ENCODE data around the gene DUT. TPM values are rescaled to one million over a fixed set of nuclear protein-coding genes. Genes with fewer than 3 reads are reported as not detected.
A peak's percentile ranks its signal among the peaks of the same experiment; 100 is the strongest.

The DUT gene
- total RNA-seq, 1 experiment from 2014 or later, result 85.2 TPM

DNA sequence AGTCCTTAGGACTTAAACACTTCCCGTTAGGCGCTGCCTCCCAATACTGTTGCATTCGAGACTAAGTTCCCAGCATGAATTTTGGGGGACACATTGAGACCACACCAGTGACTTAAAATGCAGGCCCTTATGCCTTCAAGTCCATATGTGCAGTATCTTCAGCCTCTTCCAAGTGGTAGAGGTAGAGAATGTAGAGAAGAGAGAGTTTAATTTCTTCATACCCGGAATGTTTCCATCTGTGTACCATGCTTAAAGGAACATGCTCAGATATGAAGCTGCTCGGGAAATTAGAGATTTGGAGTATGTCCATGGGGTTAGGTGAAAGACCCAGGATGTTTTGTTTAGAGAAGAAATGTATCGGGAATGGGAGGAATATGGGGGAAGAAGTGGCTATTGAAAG is 12.6 kb downstream of the DUT start:
- POLR2A ChIA-PET (ENCODE audit: unreplicated experiment), result no interaction called here
- Histone ChIP-seq H3K4me1 (ENCODE audit: insufficient read depth, low read length) (no peaks in the 10 kb centered on the region), H3K27ac (ENCODE audit: low read length) (no peak overlapping the region), H4K20me1 (ENCODE audit: low read length) (no peaks in the 10 kb centered on the region), H2AFZ (ENCODE audit: low read length) (no peak overlapping the region), H3K4me3 (ENCODE audit: low read length) (no peak overlapping the region), H3K9ac (ENCODE audit: low read length) (no peak overlapping the region), H3K4me2 (ENCODE audit: low read length) (no peak overlapping the region), H3F3A (ENCODE audit: low read length, unreplicated experiment) (no peaks in the 10 kb centered on the region), H3K9me3 (ENCODE audit: low read length) (no peaks in the 10 kb centered on the region), H3K27me3 (ENCODE audit: low read length) (no peaks in the 10 kb centered on the region), H3K36me3 (ENCODE audit: low read depth, low read length) (peaks cover 24% of the 10 kb centered on the region), H3K9me2 (replicated peaks; ENCODE audit: low read length) (no peaks in the 10 kb centered on the region), H3K79me2 (ENCODE audit: low read length) (no peaks in the 10 kb centered on the region)
- intact Hi-C loops (cut with micrococcal nuclease), result no loop called here
- BruUV-seq (replicated peaks), result no TSS peak
- DNase-seq (no peak), ATAC-seq (no peak)
- no peak for TF ChIP-seq EZH2phosphoT487 (IDR thresholded peaks at IDR 0.05; ENCODE audit: borderline replicate concordance, low read length)
- TF ChIP-seq, protein P1, sequence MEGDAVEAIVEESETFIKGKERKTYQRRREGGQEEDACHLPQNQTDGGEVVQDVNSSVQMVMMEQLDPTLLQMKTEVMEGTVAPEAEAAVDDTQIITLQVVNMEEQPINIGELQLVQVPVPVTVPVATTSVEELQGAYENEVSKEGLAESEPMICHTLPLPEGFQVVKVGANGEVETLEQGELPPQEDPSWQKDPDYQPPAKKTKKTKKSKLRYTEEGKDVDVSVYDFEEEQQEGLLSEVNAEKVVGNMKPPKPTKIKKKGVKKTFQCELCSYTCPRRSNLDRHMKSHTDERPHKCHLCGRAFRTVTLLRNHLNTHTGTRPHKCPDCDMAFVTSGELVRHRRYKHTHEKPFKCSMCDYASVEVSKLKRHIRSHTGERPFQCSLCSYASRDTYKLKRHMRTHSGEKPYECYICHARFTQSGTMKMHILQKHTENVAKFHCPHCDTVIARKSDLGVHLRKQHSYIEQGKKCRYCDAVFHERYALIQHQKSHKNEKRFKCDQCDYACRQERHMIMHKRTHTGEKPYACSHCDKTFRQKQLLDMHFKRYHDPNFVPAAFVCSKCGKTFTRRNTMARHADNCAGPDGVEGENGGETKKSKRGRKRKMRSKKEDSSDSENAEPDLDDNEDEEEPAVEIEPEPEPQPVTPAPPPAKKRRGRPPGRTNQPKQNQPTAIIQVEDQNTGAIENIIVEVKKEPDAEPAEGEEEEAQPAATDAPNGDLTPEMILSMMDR (conservative IDR thresholded peaks at IDR 0.05; ENCODE audit: low read depth, low read length), result no peak
- no peak for TF ChIP-seq EZH2 (IDR thresholded peaks at IDR 0.05; ENCODE audit: low read length, unreplicated experiment)
- CTCF ChIA-PET, result no interaction called here

DNA sequence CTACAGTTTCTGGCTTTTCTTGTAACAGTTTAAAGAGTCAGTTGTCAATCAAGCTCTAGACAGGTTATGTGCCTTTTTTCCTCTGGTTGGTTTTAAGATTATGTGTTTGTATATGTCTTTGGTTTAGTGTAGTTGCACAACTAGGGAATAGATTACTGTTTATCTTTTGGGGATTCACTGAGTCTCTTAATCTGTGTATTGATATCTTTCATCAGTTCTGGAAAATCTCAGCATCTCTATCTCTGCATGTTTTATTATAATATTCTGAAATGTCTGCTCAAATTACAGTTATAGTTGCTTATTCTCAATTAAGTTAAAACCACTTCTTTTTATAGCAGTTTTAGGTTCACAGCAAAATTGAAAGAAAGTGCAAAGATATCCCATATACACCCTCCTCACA is 14.3 kb downstream of the DUT start:
- Histone ChIP-seq H3K27ac (ENCODE audit: low read length) (no peak overlapping the region), H2AFZ (ENCODE audit: low read length) (no peak overlapping the region), H3K9ac (ENCODE audit: low read length) (no peak overlapping the region), H3K9me2 (replicated peaks; ENCODE audit: low read length) (no peaks in the 10 kb centered on the region), H3F3A (ENCODE audit: low read length, unreplicated experiment) (no peaks in the 10 kb centered on the region), H3K27me3 (ENCODE audit: low read length) (no peaks in the 10 kb centered on the region), H3K4me1 (ENCODE audit: insufficient read depth, low read length) (no peaks in the 10 kb centered on the region), H3K4me2 (ENCODE audit: low read length) (no peak overlapping the region), H3K4me3 (ENCODE audit: low read length) (no peak overlapping the region), H3K9me3 (ENCODE audit: low read length) (no peaks in the 10 kb centered on the region), H3K36me3 (ENCODE audit: low read depth, low read length) (peaks cover 16% of the 10 kb centered on the region), H3K79me2 (ENCODE audit: low read length) (no peaks in the 10 kb centered on the region), H4K20me1 (ENCODE audit: low read length) (no peaks in the 10 kb centered on the region)
- ChIA-PET POLR2A (ENCODE audit: unreplicated experiment) (no interaction called here), CTCF (no interaction called here)
- DNase-seq, result no peak
- TF ChIP-seq, protein P1 (conservative IDR thresholded peaks at IDR 0.05; ENCODE audit: low read depth, low read length), result no peak
- TF ChIP-seq EZH2 (IDR thresholded peaks at IDR 0.05; ENCODE audit: low read length, unreplicated experiment), result no peak
- no peak for TF ChIP-seq EZH2phosphoT487 (IDR thresholded peaks at IDR 0.05; ENCODE audit: borderline replicate concordance, low read length)
- intact Hi-C loops (cut with micrococcal nuclease), result no loop called here
- no TSS peak for BruUV-seq (replicated peaks)
- no peak for ATAC-seq

DNA sequence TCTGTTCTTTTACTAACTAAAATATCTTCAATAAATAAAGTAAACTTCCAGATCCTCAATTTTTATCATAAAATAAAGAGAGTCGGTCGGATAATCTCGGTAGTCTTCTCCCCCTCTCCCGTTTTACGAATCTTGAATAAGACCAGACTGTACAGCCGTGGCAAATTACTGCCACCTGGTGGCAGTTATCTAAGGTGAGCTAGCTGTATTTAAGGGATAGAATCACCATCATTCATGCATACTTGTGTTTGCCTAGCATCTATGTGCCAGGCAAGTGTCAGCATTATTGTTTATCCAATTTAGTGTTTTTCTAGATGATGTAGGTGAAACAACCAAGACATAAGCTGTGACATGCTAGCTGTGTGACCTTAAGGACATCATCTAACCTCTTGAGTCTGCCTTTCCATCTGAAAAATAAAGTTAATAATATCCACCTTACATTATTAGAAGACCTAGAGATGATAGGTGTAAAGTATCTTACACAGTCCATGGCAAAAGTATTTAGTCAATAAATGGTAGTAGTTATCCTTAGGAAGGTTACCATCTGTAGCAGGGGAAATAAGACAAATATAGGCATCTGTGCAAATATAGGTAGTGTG is 21.3 kb downstream of the DUT start:
- Histone ChIP-seq H3F3A (ENCODE audit: low read length, unreplicated experiment) (no peaks in the 10 kb centered on the region), H3K4me2 (ENCODE audit: low read length) (peak overlapping the region; percentile 61), H2AFZ (ENCODE audit: low read length) (0 out of 2 replicates have a peak overlapping the region, but pooled peaks have one; percentile 60), H3K27me3 (ENCODE audit: low read length) (no peaks in the 10 kb centered on the region), H3K4me3 (ENCODE audit: low read length) (no peak overlapping the region), H3K79me2 (ENCODE audit: low read length) (no peaks in the 10 kb centered on the region), H3K9ac (ENCODE audit: low read length) (no peak overlapping the region), H3K4me1 (ENCODE audit: insufficient read depth, low read length) (no peaks in the 10 kb centered on the region; the same call in 1 of the 2 replicates), H4K20me1 (ENCODE audit: low read length) (no peaks in the 10 kb centered on the region), H3K27ac (ENCODE audit: low read length) (no peak overlapping the region), H3K9me3 (ENCODE audit: low read length) (no peaks in the 10 kb centered on the region), H3K9me2 (replicated peaks; ENCODE audit: low read length) (no peaks in the 10 kb centered on the region), H3K36me3 (ENCODE audit: low read depth, low read length) (no peaks in the 10 kb centered on the region; the same call in 1 of the 2 replicates)
- intact Hi-C loops (cut with micrococcal nuclease), result loop anchor here (10.0 kb wide), 1 partner anchor 362 kb away; no protein-coding TSS in a partner anchor
- peak; percentile 81 for ATAC-seq
- CTCF ChIA-PET, result interaction anchor here (0.5 to 1.0 kb wide), 7 partner anchors 23 to 1793 kb away, joined by 3 to 8 read pairs (median 3); no protein-coding TSS in a partner anchor
- peak; percentile 82 for DNase-seq
- TF ChIP-seq, protein P1 (conservative IDR thresholded peaks at IDR 0.05; ENCODE audit: low read depth, low read length), result peak; percentile 85
- TF ChIP-seq EZH2phosphoT487 (IDR thresholded peaks at IDR 0.05; ENCODE audit: borderline replicate concordance, low read length), result no peak
- no TSS peak for BruUV-seq (replicated peaks)
- POLR2A ChIA-PET (ENCODE audit: unreplicated experiment), result no interaction called here
